ENCODE data around the gene H6PD. TPM values are rescaled to one million over a fixed set of nuclear protein-coding genes. Genes with fewer than 3 reads are reported as not detected.
A peak's percentile ranks its signal among the peaks of the same experiment; 100 is the strongest.

H6PD gene
- total RNA-seq, 2 donors from 2014 or later: 16.1 to 19.2 TPM

DNA sequence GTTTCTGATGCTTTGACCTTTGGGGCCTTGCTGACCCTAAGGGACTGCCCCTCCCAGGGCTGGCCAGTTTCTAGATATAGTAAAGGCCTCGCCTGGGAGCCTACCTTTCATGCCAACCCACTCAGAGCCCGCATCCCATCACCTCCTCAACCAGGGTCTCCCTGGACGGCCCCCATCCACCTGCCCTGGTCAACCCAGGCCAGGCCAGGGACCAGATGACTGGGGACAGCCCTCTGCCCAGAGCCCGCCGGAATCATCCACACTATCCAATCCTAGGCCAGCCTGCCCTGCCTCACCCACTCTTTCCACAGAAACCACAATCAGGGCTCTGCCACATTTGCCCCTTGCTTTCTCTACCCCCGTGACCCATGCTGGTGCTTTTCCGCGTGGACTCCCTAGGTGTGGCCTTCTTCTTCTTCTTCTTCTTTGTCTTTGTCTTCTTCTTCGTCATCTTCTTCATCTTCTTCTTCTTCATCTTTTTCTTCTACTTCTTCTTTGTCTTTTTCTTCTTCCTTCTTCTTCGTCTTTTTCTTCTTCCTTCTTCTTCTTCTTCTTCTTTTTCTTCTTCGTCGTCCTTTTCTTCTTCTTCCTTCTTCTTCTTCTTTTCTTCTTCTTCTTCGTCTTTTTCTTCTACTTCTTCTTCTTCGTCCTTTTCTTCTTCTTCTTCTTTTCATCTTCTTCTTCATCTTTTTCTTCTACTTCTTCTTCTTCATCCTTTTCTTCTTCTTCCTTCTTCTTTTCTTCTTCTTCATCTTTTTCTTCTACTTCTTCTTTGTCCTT is 11.5 kb upstream of the H6PD start:
- Mint-ChIP-seq H3K27ac (no peak overlapping the region), H3K4me3 (no peak overlapping the region)
- ATAC-seq: no peak

DNA sequence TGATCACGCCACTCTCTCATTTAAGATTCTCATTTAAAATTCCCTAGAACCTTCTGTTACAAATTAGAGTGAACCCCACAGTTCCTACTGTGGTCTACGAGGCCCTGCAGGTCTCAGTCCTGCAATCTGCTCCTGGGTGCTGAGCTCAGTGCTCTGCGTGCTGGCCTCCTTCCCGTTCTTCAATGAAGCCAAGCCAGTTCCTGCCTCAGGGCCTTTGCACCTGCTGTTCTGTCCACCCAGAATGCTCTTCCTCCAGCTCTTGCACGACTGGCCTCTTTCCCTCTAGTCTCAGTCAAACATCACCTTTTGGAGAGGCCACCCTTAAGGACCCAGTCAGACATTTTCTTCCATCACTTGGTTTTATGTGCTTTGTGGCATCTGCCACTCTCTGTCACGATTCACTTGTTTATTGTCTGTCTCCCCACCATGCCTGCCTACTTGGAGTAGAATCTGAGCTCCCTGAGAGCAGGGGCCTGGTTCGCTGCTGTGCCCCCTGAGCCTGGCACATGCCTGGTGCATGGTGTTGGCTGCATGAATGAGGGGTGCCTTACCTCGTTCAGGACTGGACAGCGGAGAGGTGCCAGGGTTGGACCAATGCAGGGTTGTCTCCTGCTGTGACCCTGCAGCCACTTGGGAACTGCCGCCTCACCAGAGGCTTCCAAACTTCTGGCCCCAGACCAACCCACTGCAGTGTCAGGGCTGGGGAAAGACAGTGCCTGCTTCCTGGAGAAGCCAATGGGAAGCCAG is 9.7 kb upstream of the H6PD start:
- no peak for ATAC-seq
- Mint-ChIP-seq H3K4me3 (no peak overlapping the region), H3K36me3 (ENCODE audit: low read depth) (no peaks in the 10 kb centered on the region), H3K27ac (no peak overlapping the region), H3K4me1 (no peaks in the 10 kb centered on the region), H3K27me3 (peaks cover 10% of the 10 kb centered on the region)
- no peaks in the 10 kb centered on the region for H3K9me3 ChIP-seq (ENCODE audit: control insufficient read depth, low read length, poor library complexity, severe bottlenecking)
- no peak for DNase-seq

More for the DNA sequence above, 11.5 kb upstream of the H6PD start:
- H3K4me1 Mint-ChIP-seq: no peaks in the 10 kb centered on the region
- no peaks in the 10 kb centered on the region for H3K9me3 ChIP-seq (ENCODE audit: control insufficient read depth, low read length, poor library complexity, severe bottlenecking)
- no peaks in the 10 kb centered on the region for H3K36me3 Mint-ChIP-seq (ENCODE audit: low read depth)
- H3K27me3 Mint-ChIP-seq: peaks cover 10% of the 10 kb centered on the region
- no peak for DNase-seq

GRCh38 chr1:9225411-9225785 is 9.2 kb upstream of the H6PD start:
- no peaks in the 10 kb centered on the region for H3K36me3 Mint-ChIP-seq (ENCODE audit: low read depth)
- no peak overlapping the region for H3K27ac Mint-ChIP-seq
- no peak overlapping the region for H3K4me3 Mint-ChIP-seq
- DNase-seq: no peak
- no peaks in the 10 kb centered on the region for H3K9me3 ChIP-seq (ENCODE audit: control insufficient read depth, low read length, poor library complexity, severe bottlenecking)
- H3K4me1 Mint-ChIP-seq: no peaks in the 10 kb centered on the region
- no peak for ATAC-seq
- peaks cover 10% of the 10 kb centered on the region for H3K27me3 Mint-ChIP-seq

- Mint-ChIP-seq H3K27me3 (peaks cover 10% of the 10 kb centered on the region), H3K4me1 (no peaks in the 10 kb centered on the region), H3K27ac (no peak overlapping the region), H3K36me3 (ENCODE audit: low read depth) (no peaks in the 10 kb centered on the region), H3K4me3 (no peak overlapping the region)
- no peaks in the 10 kb centered on the region for H3K9me3 ChIP-seq (ENCODE audit: control insufficient read depth, low read length, poor library complexity, severe bottlenecking)
- ATAC-seq (no peak), DNase-seq (no peak)
Observed at GRCh38 chr1:9228609-9229008, 6.0 kb upstream of the H6PD start.

- ATAC-seq (no peak), DNase-seq (no peak)
- H3K4me1 Mint-ChIP-seq: peaks cover 4% of the 10 kb centered on the region
- H3K27me3 Mint-ChIP-seq: peaks cover 10% of the 10 kb centered on the region
- H3K9me3 ChIP-seq (ENCODE audit: control insufficient read depth, low read length, poor library complexity, severe bottlenecking): no peaks in the 10 kb centered on the region
- H3K4me3 Mint-ChIP-seq: no peak overlapping the region
- no peaks in the 10 kb centered on the region for H3K36me3 Mint-ChIP-seq (ENCODE audit: low read depth)
- no peak overlapping the region for H3K27ac Mint-ChIP-seq
Observed at GRCh38 chr1:9229549-9229948, 5.0 kb upstream of the H6PD start.

GRCh38 chr1:9230869-9231533 is 3.6 kb upstream of the H6PD start:
- Mint-ChIP-seq H3K4me3 (no peak overlapping the region), H3K36me3 (ENCODE audit: low read depth) (no peaks in the 10 kb centered on the region), H3K27ac (peak overlapping the region; percentile 67), H3K27me3 (peaks cover 6% of the 10 kb centered on the region), H3K4me1 (peaks cover 6% of the 10 kb centered on the region)
- ATAC-seq (no peak), DNase-seq (no peak)
- no peaks in the 10 kb centered on the region for H3K9me3 ChIP-seq (ENCODE audit: control insufficient read depth, low read length, poor library complexity, severe bottlenecking)

DNA sequence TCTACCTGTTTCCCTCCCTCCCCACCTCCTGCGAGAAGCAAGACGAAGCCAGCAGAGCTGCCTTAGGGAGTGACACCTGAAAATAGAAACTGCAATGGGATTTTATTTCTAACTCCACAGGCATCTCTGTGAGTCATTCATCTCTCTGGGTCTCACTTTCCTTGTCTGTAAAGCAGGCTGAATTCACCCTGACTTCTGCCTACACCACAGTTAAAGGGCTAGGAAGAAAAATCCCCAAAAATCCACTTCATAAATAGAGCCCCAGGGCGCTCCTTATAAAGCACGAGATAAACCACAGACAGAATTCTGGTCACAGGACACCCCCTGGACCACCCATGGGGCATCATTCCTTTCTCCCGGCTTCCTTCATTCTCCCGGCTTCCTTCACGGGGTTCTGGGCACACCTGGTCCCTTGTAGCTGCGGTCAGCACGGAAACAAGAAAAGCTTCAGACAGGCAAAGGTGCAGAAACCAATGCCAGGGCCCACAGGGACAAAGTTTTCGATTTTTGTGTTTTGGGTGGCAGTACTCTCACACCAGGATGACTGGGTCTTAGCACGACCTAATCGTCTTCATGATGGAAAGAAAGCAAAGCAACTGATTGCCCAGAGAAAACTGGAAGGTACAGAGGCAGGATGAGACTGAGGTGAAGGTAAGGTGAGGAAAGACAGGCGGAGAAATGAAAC is 2.8 kb upstream of the H6PD start:
- Mint-ChIP-seq H3K27ac (no peak overlapping the region), H3K4me1 (peaks cover 8% of the 10 kb centered on the region), H3K4me3 (no peak overlapping the region), H3K36me3 (ENCODE audit: low read depth) (no peaks in the 10 kb centered on the region), H3K27me3 (peaks cover 2% of the 10 kb centered on the region)
- DNase-seq (no peak), ATAC-seq (no peak)
- no peaks in the 10 kb centered on the region for H3K9me3 ChIP-seq (ENCODE audit: control insufficient read depth, low read length, poor library complexity, severe bottlenecking)

- Mint-ChIP-seq H3K27me3 (no peaks in the 10 kb centered on the region), H3K4me3 (peak overlapping the region; percentile 97), H3K36me3 (ENCODE audit: low read depth) (no peaks in the 10 kb centered on the region), H3K4me1 (peaks cover 17% of the 10 kb centered on the region), H3K27ac (peak overlapping the region; percentile 87)
- no peak for DNase-seq
- no peaks in the 10 kb centered on the region for H3K9me3 ChIP-seq (ENCODE audit: control insufficient read depth, low read length, poor library complexity, severe bottlenecking)
- no peak for ATAC-seq
Observed at GRCh38 chr1:9233241-9233941, 1.2 kb upstream of the H6PD start.

DNA sequence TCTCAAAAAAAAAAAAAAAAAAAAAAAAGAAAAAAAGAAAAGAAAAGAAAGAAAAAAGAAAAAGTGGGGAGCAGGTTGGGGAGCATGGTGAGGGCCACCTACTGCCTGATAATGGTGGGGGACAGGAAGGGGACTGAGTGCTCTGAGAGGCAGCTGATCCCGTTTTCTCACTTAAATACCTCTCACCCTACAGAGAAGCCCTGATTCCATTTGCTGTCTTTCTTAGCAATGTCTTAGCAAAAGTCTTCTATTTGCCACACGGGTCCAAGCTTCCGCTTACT is 692 bp upstream of the H6PD start:
- Mint-ChIP-seq H3K27ac (peak overlapping the region; percentile 87), H3K36me3 (ENCODE audit: low read depth) (no peaks in the 10 kb centered on the region), H3K4me3 (peak overlapping the region; percentile 97), H3K4me1 (peaks cover 21% of the 10 kb centered on the region), H3K27me3 (no peaks in the 10 kb centered on the region)
- ATAC-seq (no peak), DNase-seq (no peak)
- no peaks in the 10 kb centered on the region for H3K9me3 ChIP-seq (ENCODE audit: control insufficient read depth, low read length, poor library complexity, severe bottlenecking)

GRCh38 chr1:9235096-9235459 is 504 bp downstream of the H6PD start:
- H3K9me3 ChIP-seq (ENCODE audit: control insufficient read depth, low read length, poor library complexity, severe bottlenecking): no peaks in the 10 kb centered on the region
- ATAC-seq: no peak
- peak overlapping the region; percentile 79 for H3K4me3 Mint-ChIP-seq
- no peaks in the 10 kb centered on the region for H3K27me3 Mint-ChIP-seq
- H3K36me3 Mint-ChIP-seq (ENCODE audit: low read depth): no peaks in the 10 kb centered on the region
- DNase-seq: no peak
- peak overlapping the region; percentile 14 for H3K27ac Mint-ChIP-seq
- H3K4me1 Mint-ChIP-seq: peaks cover 31% of the 10 kb centered on the region

DNA sequence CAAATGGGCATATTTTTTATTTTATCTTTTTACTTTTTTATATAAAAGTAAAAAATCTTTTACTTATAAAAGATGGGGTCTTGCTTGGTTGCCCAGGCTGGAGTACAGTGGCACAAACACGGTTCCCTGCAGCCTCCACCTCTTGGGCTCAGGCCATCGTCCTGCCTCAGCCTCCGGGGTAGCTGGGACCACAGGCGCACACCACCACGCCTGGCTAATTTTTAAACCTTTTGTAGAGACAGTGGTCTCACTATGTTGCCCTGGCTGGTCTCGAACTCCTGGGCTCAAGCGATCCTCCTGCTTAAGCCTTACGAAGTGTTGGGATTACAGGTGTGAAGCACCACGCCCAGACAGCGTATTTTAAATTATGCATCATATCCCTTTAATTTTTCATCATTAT is 986 bp downstream of the H6PD start:
- no peak for DNase-seq
- no peaks in the 10 kb centered on the region for H3K36me3 Mint-ChIP-seq (ENCODE audit: low read depth)
- H3K4me1 Mint-ChIP-seq: peaks cover 34% of the 10 kb centered on the region
- H3K4me3 Mint-ChIP-seq: peak overlapping the region; percentile 79
- ATAC-seq: no peak
- no peaks in the 10 kb centered on the region for H3K27me3 Mint-ChIP-seq
- H3K27ac Mint-ChIP-seq: peak overlapping the region; percentile 14
- H3K9me3 ChIP-seq (ENCODE audit: control insufficient read depth, low read length, poor library complexity, severe bottlenecking): no peaks in the 10 kb centered on the region

DNA sequence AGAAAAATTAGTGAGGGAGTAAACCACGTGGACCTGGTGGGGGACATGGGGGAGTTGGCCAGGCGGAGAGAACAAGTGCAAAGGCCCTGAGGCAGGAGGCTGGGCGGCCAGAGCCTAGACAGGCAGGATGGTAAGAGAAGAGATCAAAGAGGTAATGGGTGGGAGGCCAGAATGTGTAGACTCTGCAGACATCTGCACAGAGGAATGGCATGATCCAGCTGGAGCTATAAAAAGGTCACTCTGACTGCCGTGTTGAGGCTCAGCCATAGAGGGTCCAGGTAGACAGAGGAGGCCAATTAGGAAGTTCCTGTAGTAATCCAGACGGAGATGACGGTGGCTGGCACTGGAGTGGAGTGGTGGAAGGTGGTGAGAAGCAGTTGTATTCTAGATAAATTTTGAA is 3.6 kb downstream of the H6PD start:
- Mint-ChIP-seq H3K4me3 (no peak overlapping the region), H3K27ac (peak overlapping the region; percentile 57), H3K4me1 (peaks cover 40% of the 10 kb centered on the region), H3K27me3 (no peaks in the 10 kb centered on the region), H3K36me3 (ENCODE audit: low read depth) (no peaks in the 10 kb centered on the region)
- H3K9me3 ChIP-seq (ENCODE audit: control insufficient read depth, low read length, poor library complexity, severe bottlenecking): no peaks in the 10 kb centered on the region
- DNase-seq (no peak), ATAC-seq (no peak)

GRCh38 chr1:9238550-9238949 is 4.0 kb downstream of the H6PD start:
- no peaks in the 10 kb centered on the region for H3K9me3 ChIP-seq (ENCODE audit: control insufficient read depth, low read length, poor library complexity, severe bottlenecking)

More at GRCh38 chr1:9238550-9238949, 4.0 kb downstream of the H6PD start:
- H3K27ac Mint-ChIP-seq: peak overlapping the region; percentile 57
- no peaks in the 10 kb centered on the region for H3K27me3 Mint-ChIP-seq
- no peak for ATAC-seq
- no peak overlapping the region for H3K4me3 Mint-ChIP-seq
- H3K4me1 Mint-ChIP-seq: peaks cover 40% of the 10 kb centered on the region
- H3K36me3 Mint-ChIP-seq (ENCODE audit: low read depth): no peaks in the 10 kb centered on the region
- DNase-seq: no peak
